Measurements from ENCODE around the gene AWAT2. TPM values are rescaled to one million over a fixed set of nuclear protein-coding genes. Genes with fewer than 3 reads are reported as not detected.
A peak's percentile ranks its signal among the peaks of the same experiment; 100 is the strongest.

AWAT2 gene
- total RNA-seq, 1 experiment from 2014 or later, result not detected

DNA sequence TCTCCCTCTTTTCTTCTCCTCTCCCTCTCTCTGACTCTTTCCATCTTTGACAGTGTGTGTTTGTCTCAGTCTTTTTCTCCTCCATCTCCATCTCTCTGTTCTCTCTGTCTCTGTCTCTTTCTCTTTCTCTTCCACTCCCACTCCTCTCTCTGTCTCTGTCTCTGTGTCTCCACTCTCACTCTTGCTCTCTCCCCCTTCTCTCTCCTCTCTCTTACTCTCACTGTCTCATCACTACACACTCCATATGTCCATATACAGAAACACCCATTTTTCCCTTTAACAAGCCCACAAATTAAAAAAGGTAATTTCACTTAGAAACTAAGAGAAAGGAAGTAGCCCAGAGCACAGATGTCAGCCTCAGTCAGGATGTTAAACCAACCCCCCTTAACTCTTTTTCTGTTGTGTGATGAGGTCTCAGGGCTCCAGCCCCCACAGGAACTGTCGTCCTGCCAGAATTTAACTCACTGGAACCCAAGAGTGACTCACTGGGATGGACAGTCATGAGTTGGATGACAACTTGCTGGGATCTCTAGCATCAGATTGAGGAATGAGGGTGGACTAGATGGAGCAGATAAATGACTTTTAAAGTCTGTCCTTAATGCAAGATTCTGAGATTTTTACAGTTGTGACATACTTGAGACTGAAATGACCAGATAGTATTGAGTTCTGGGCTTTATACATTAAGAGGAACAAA lies 40.0 kb upstream of the AWAT2 start:
- BruUV-seq (replicated peaks), result no TSS peak
- Histone ChIP-seq H3K27ac (ENCODE audit: low read depth, low read length, poor library complexity, severe bottlenecking) (no peak overlapping the region), H3K9me3 (ENCODE audit: low read depth, low read length, poor library complexity, severe bottlenecking) (no peaks in the 10 kb centered on the region), H3K27me3 (replicated peaks; ENCODE audit: insufficient read depth, low read depth, low read length, poor library complexity) (no peaks in the 10 kb centered on the region), H3K4me3 (ENCODE audit: low read depth, low read length, poor library complexity, severe bottlenecking) (no peak overlapping the region), H3K4me1 (ENCODE audit: insufficient read depth, low read length, poor library complexity, severe bottlenecking) (no peaks in the 10 kb centered on the region), H3K36me3 (ENCODE audit: insufficient read depth, low read length, poor library complexity, severe bottlenecking) (no peaks in the 10 kb centered on the region)
- no peak for DNase-seq (ENCODE audit: low spot score)
- TF ChIP-seq, protein P1, sequence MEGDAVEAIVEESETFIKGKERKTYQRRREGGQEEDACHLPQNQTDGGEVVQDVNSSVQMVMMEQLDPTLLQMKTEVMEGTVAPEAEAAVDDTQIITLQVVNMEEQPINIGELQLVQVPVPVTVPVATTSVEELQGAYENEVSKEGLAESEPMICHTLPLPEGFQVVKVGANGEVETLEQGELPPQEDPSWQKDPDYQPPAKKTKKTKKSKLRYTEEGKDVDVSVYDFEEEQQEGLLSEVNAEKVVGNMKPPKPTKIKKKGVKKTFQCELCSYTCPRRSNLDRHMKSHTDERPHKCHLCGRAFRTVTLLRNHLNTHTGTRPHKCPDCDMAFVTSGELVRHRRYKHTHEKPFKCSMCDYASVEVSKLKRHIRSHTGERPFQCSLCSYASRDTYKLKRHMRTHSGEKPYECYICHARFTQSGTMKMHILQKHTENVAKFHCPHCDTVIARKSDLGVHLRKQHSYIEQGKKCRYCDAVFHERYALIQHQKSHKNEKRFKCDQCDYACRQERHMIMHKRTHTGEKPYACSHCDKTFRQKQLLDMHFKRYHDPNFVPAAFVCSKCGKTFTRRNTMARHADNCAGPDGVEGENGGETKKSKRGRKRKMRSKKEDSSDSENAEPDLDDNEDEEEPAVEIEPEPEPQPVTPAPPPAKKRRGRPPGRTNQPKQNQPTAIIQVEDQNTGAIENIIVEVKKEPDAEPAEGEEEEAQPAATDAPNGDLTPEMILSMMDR (conservative IDR thresholded peaks at IDR 0.05; ENCODE audit: low read depth, low read length), result no peak
- no peak for TF ChIP-seq EZH2 (IDR thresholded peaks at IDR 0.05; ENCODE audit: borderline replicate concordance, low read depth, low read length, poor library complexity, severe bottlenecking)
- POLR2A ChIA-PET (ENCODE audit: low non-redundant PET), result no interaction called here
- CTCF ChIA-PET, result no interaction called here
- intact Hi-C loops (cut with micrococcal nuclease; ENCODE audit: unreplicated experiment), result loop anchor here (10.0 kb wide), 1 partner anchor 585 kb away; the partner anchor contains the start of gene NALF2

DNA sequence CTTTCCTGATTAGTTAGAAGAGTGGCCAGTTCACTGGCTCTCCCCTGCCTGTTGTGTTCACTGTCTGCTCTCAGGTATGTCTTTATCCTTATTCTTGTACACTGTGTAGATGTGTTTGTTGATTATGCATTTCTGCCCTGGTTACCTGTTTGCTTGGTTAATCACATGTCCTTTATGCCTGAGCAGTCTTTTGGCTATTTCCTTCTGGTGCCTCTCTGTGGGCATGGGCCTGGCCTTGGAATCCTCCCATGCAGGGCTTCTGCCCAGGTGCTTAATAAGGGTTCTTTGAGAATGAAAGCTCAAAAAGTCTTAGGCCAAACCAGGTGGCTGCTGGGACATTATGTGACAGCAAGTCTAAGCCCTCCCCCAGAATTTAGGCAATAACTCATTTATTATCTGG lies 39.0 kb upstream of the AWAT2 start:
- no peak for TF ChIP-seq EZH2 (IDR thresholded peaks at IDR 0.05; ENCODE audit: borderline replicate concordance, low read depth, low read length, poor library complexity, severe bottlenecking)
- TF ChIP-seq, protein P1 (conservative IDR thresholded peaks at IDR 0.05; ENCODE audit: low read depth, low read length), result no peak
- no peaks in the 10 kb centered on the region for H3K36me3 ChIP-seq (ENCODE audit: insufficient read depth, low read length, poor library complexity, severe bottlenecking)
- H3K27ac ChIP-seq (ENCODE audit: low read depth, low read length, poor library complexity, severe bottlenecking), result no peak overlapping the region
- ChIA-PET CTCF (no interaction called here), POLR2A (ENCODE audit: low non-redundant PET) (no interaction called here)
- BruUV-seq (replicated peaks), result no TSS peak
- no peak overlapping the region for H3K4me3 ChIP-seq (ENCODE audit: low read depth, low read length, poor library complexity, severe bottlenecking)
- H3K27me3 ChIP-seq (replicated peaks; ENCODE audit: insufficient read depth, low read depth, low read length, poor library complexity), result no peaks in the 10 kb centered on the region
- no peaks in the 10 kb centered on the region for H3K4me1 ChIP-seq (ENCODE audit: insufficient read depth, low read length, poor library complexity, severe bottlenecking)
- no peak for DNase-seq (ENCODE audit: low spot score)
- intact Hi-C loops (cut with micrococcal nuclease; ENCODE audit: unreplicated experiment), result no loop called here
- no peaks in the 10 kb centered on the region for H3K9me3 ChIP-seq (ENCODE audit: low read depth, low read length, poor library complexity, severe bottlenecking)

DNA sequence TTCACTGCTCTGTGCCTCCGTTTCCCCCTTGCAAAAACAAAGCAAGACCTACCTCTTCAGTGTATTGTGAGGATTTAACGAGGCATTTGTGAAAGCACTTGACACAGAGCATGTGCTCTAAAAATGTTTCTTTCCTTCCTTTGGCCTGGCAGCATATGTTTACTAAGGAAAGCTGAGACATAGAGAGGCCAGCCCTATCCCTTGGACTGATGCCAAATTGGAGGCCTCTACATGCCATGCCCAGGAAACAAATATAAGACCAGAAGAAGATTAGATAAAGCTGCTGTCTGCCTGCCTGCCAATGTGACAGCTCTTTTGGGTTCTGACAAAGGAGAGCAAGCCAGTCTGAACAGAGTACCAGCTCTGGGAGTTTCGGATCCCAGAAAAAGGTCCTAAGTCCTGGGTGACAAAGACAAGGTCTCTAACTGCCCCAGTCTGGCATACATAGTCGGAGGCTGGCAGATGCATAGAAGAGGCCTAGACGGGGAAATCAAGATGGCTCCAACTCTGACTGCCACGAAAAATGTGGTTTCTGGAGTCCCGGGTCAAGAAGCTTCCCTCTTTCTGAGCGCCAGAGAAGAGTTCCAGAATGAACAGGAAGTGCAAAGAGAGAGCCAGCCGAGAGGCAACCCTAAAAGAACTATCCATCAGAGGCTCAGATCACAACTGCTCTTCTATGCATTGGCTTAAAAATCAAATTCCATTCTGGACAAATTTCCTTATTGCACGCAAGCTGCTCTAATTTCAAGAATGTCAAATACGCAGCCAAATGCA lies 38.3 kb upstream of the AWAT2 start:
- no peaks in the 10 kb centered on the region for H3K4me1 ChIP-seq (ENCODE audit: insufficient read depth, low read length, poor library complexity, severe bottlenecking)
- H3K27ac ChIP-seq (ENCODE audit: low read depth, low read length, poor library complexity, severe bottlenecking), result no peak overlapping the region
- H3K9me3 ChIP-seq (ENCODE audit: low read depth, low read length, poor library complexity, severe bottlenecking), result no peaks in the 10 kb centered on the region
- ChIA-PET CTCF (no interaction called here), POLR2A (ENCODE audit: low non-redundant PET) (no interaction called here)
- intact Hi-C loops (cut with micrococcal nuclease; ENCODE audit: unreplicated experiment), result no loop called here
- no peaks in the 10 kb centered on the region for H3K36me3 ChIP-seq (ENCODE audit: insufficient read depth, low read length, poor library complexity, severe bottlenecking)
- H3K4me3 ChIP-seq (ENCODE audit: low read depth, low read length, poor library complexity, severe bottlenecking), result no peak overlapping the region
- no TSS peak for BruUV-seq (replicated peaks)
- peak; percentile 12 for DNase-seq (ENCODE audit: low spot score)
- no peaks in the 10 kb centered on the region for H3K27me3 ChIP-seq (replicated peaks; ENCODE audit: insufficient read depth, low read depth, low read length, poor library complexity)
- TF ChIP-seq EZH2 (IDR thresholded peaks at IDR 0.05; ENCODE audit: borderline replicate concordance, low read depth, low read length, poor library complexity, severe bottlenecking), result no peak
- TF ChIP-seq, protein P1 (conservative IDR thresholded peaks at IDR 0.05; ENCODE audit: low read depth, low read length), result no peak
